ENCODE data around the gene FAM177B. TPM values are rescaled to one million over a fixed set of nuclear protein-coding genes. Genes with fewer than 3 reads are reported as not detected.

FAM177B gene
- not detected in 5 replicates for total RNA-seq (2022; extraction: Qiagen RNA extraction; ENCODE audit: low read depth)

GRCh38 chr1:222736972-222737371 lies at the start of gene FAM177B:
FAM177B (plus strand) TSS chr1:222737202; CDS start chr1:222746546, 9,344 bp downstream.

GRCh38 chr1:222712253-222713090 lies 24.5 kb upstream of the FAM177B start, which contains the start of the genes AIDA and BROX:
AIDA (minus strand) TSS chr1:222712491; CDS start chr1:222712317, 174 bp downstream.
BROX (plus strand) TSS chr1:222712564; CDS start chr1:222715700, 3,136 bp downstream.

Other genes with a start within 250 kb of the FAM177B start
- gene HHIPL2, start 189.1 kb upstream of the FAM177B start, total RNA-seq (2022; extraction: Qiagen RNA extraction; ENCODE audit: low read depth), result 8.9 to 10.4 TPM (median 10.0 TPM) in 5 replicates
- gene TAF1A, start 147.3 kb upstream of the FAM177B start, total RNA-seq (2022; extraction: Qiagen RNA extraction; ENCODE audit: low read depth), result 10.6 to 16.3 TPM (median 11.6 TPM) in 5 replicates
- 22.4 to 28.4 TPM (median 24.0 TPM) in 5 replicates for gene MIA3, start 119.1 kb upstream of the FAM177B start, total RNA-seq (2022; extraction: Qiagen RNA extraction; ENCODE audit: low read depth)
- gene AIDA, start 24.7 kb upstream of the FAM177B start, total RNA-seq (2022; extraction: Qiagen RNA extraction; ENCODE audit: low read depth), result 59.2 to 67.8 TPM (median 64.9 TPM) in 5 replicates
- gene BROX, start 24.6 kb upstream of the FAM177B start, total RNA-seq (2022; extraction: Qiagen RNA extraction; ENCODE audit: low read depth), result 19.4 to 22.7 TPM (median 20.7 TPM) in 5 replicates
- 1.7 to 2.2 TPM (median 1.8 TPM) in 5 replicates for gene DISP1, start 77.8 kb downstream of the FAM177B start, total RNA-seq (2022; extraction: Qiagen RNA extraction; ENCODE audit: low read depth)